Gastroesophageal sphincter (tissue), 4 donors: ENCODE measurements around the gene DCAF5. TPM values are rescaled to one million over a fixed set of nuclear protein-coding genes. Genes with fewer than 3 reads are reported as not detected.

ENCODE experiments used
- ATAC-seq: fragments of 150-250 bp; one replicate; pipeline ENCODE4 v1.9.1; 2016; ENCODE audit warnings: mild to moderate bottlenecking, moderate library complexity
- H3K27ac ChIP-seq, 4 donors: fragments of 200-600 bp; sonication (generic) in 3 of 4; 1 replicate in 3 of 4; 2 replicates in 1 of 4; pipeline ENCODE4 v1.5.1; 2016 to 2019
- H3K27me3 ChIP-seq: fragments of 200-600 bp; sonication (generic); one replicate; pipeline ENCODE4 v1.5.1; 2019
- H3K36me3 ChIP-seq, 2 donors: fragments of 200-600 bp; sonication (generic); one replicate each; pipeline ENCODE4 v1.5.1; 2019; ENCODE audit warnings: control low read depth in 1 of 2
- H3K4me1 ChIP-seq, 3 donors: fragments of 200-600 bp; sonication (generic); 1 replicate in 2 of 3; 2 replicates in 1 of 3; pipeline ENCODE4 v1.5.1; 2016 to 2019; ENCODE audit warnings: control low read depth in 2 of 3
- H3K4me3 ChIP-seq, 2 donors: fragments of 200-600 bp; sonication (generic); one replicate each; pipeline ENCODE4 v1.5.1; 2019; ENCODE audit warnings: mild to moderate bottlenecking in 1 of 2, moderate library complexity in 1 of 2
- H3K9me3 ChIP-seq, 3 donors: fragments of 200-600 bp; sonication (generic); one replicate each; pipeline ENCODE4 v1.5.1; 2017 to 2019; ENCODE audit warnings: control low read depth in 2 of 3
- EP300 ChIP-seq: sonication (generic); formaldehyde crosslinking; IDR thresholded peaks from one replicate; pipeline ENCODE4 v1.6.1; 2017; ENCODE audit warnings: antibody characterized with exemption, mild to moderate bottlenecking
- POLR2A ChIP-seq, 2 donors: fragments of 450-650 bp; IDR thresholded peaks; one replicate each; pipeline ENCODE4 v1.6.1; 2017; ENCODE audit warnings: antibody characterized with exemption in 2 of 2, mild to moderate bottlenecking in 2 of 2, moderate library complexity in 1 of 2
- POLR2AphosphoS5 ChIP-seq: sonication (generic); formaldehyde crosslinking; IDR thresholded peaks from one replicate; pipeline ENCODE4 v1.6.1; 2017; ENCODE audit warnings: antibody characterized with exemption
- WGBS, 2 donors: methylation state at CpG; one replicate each; pipeline ENCODE4 v1.1.5; 2018; ENCODE audit warnings: low coverage in 1 of 2; 5-methylcytosine and 5-hydroxymethylcytosine counted together
- total RNA-seq, 4 donors: library from RNA; depleted of rRNA; stranded (reverse); fragments of >200 nt; gene quantifications; one replicate each; pipeline ENCODE4 v1.1.0, GENCODE V29; 2016
- TF ChIP-seq, protein P1 (sequence below), 4 experiments: fragments of 200-600 bp in 2 of 4; fragments of 450-650 bp in 2 of 4; sonication (generic) in 1 of 4; IDR thresholded peaks; one replicate each; pipeline ENCODE4 v1.5.1; 2017 to 2019; ENCODE audit warnings: antibody characterized with exemption in 4 of 4, mild to moderate bottlenecking in 2 of 4, moderate library complexity in 2 of 4

DCAF5 gene
- total RNA-seq, 4 donors from 2014 or later = 31.0 to 63.6 (median 36.9) TPM

DNA sequence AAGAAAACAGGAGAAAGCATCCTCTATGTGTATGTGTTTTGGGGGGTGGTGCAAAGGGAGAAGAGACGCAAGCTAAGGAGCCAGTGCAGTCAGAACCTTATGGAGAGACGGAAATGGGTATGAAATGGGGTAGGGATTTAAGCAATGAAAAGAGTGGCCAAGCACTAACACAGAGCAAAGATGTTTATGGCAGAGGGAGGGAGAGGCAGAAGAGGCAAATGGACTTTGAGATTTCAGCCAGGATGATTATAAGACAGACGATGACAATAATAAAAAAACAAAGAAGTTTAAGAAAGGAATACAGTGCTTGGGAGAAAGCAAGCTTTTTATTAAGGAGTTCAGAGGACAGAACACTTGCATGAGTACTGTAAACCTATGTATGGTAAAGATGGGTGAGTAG is 44.6 kb downstream of the DCAF5 start:
- Histone ChIP-seq H3K27me3 (no peaks in the 10 kb centered on the region), H3K9me3 (no peaks in the 10 kb centered on the region), H3K4me1 (peaks cover 0 to 26% (median 0%) of the 10 kb centered on the region in 3 donors), H3K36me3 (peaks cover 0 to 60% of the 10 kb centered on the region in 2 donors), H3K27ac (peak overlapping the region in 1 of 4 donors; percentile 22), H3K4me3 (no peak overlapping the region)
- WGBS, 2 donors = 38 to 74% methylated on average over 1 to 3 of the region's 3 CpGs
- no peak for ATAC-seq
- TF ChIP-seq, protein P1, sequence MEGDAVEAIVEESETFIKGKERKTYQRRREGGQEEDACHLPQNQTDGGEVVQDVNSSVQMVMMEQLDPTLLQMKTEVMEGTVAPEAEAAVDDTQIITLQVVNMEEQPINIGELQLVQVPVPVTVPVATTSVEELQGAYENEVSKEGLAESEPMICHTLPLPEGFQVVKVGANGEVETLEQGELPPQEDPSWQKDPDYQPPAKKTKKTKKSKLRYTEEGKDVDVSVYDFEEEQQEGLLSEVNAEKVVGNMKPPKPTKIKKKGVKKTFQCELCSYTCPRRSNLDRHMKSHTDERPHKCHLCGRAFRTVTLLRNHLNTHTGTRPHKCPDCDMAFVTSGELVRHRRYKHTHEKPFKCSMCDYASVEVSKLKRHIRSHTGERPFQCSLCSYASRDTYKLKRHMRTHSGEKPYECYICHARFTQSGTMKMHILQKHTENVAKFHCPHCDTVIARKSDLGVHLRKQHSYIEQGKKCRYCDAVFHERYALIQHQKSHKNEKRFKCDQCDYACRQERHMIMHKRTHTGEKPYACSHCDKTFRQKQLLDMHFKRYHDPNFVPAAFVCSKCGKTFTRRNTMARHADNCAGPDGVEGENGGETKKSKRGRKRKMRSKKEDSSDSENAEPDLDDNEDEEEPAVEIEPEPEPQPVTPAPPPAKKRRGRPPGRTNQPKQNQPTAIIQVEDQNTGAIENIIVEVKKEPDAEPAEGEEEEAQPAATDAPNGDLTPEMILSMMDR (IDR thresholded peaks at IDR 0.05) = no peak
- TF ChIP-seq POLR2AphosphoS5 (no peak), EP300 (no peak)

DNA sequence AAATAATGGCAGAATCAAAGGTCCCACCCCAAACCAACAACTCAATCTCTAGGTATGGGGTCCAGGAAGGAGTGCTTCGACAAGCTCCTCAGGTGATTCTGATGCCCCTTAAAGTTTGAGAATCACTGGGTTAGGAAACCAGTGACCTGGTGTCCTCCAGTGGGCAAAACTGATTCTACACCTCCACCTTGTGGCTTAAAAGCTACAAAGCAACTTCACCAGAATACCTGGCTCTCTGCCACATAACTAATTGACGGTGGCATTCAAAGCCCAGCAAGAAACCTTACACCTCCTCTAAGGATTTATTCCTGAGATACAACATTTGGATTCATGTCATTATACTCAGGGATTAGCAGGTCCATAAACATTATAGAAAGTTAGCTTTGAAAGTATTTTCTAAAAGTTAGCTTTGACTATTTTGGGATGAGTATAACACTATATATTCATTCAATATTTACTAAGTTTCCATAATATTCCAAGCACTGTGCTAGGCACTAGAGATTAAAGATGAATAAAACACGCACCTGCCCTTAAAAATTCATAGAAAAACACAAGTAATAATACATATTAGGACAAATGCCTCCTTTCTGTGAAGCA is 45.4 kb downstream of the DCAF5 start:
- 19 to 29% methylated on average over 3 of the region's 3 CpGs for WGBS, 2 donors
- no peaks in the 10 kb centered on the region for H3K9me3 ChIP-seq
- peaks cover 0 to 61% of the 10 kb centered on the region in 2 donors for H3K36me3 ChIP-seq
- H3K27me3 ChIP-seq = no peaks in the 10 kb centered on the region
- H3K27ac ChIP-seq = peak overlapping the region in 2 of 4 donors; percentile 22 to 59
- peaks cover 0 to 26% (median 0%) of the 10 kb centered on the region in 3 donors for H3K4me1 ChIP-seq
- TF ChIP-seq POLR2AphosphoS5 (peak; percentile 54), POLR2A (IDR thresholded peaks at IDR 0.05) (no peak), EP300 (no peak)
- TF ChIP-seq, protein P1 (IDR thresholded peaks at IDR 0.05) = peak; percentile 41 to 92 (median 82)
- peak; percentile 69 for ATAC-seq
- H3K4me3 ChIP-seq = no peak overlapping the region

DNA sequence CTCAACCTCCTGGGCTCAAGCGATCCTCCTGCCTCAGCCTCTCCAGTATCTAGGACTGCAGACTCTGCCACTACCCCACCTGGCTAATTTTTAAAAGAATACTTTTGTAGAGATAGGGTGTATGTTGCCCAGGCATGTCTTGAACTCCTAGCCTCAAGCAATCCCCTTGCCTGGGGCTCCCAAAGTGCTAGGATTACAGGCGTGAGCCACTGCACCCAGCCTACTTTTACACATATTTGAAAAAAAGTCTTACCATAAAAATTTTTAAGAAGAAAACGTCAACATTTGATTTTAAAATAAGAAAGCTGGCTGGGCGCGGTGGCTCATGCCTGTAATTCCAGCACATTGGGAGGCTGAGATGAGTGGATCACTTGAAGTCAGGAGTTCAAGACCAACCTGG is 46.5 kb downstream of the DCAF5 start:
- Histone ChIP-seq H3K4me3 (no peak overlapping the region), H3K9me3 (no peaks in the 10 kb centered on the region), H3K4me1 (peaks cover 0 to 20% (median 0%) of the 10 kb centered on the region in 3 donors), H3K27ac (no peak overlapping the region), H3K27me3 (no peaks in the 10 kb centered on the region), H3K36me3 (peaks cover 0 to 55% of the 10 kb centered on the region in 2 donors)
- WGBS, 2 donors = 83 to 86% methylated on average over 5 of the region's 5 CpGs
- no peak for ATAC-seq
- TF ChIP-seq POLR2AphosphoS5 (no peak), EP300 (no peak), POLR2A (IDR thresholded peaks at IDR 0.05) (no peak)
- TF ChIP-seq, protein P1 (IDR thresholded peaks at IDR 0.05) = no peak

DNA sequence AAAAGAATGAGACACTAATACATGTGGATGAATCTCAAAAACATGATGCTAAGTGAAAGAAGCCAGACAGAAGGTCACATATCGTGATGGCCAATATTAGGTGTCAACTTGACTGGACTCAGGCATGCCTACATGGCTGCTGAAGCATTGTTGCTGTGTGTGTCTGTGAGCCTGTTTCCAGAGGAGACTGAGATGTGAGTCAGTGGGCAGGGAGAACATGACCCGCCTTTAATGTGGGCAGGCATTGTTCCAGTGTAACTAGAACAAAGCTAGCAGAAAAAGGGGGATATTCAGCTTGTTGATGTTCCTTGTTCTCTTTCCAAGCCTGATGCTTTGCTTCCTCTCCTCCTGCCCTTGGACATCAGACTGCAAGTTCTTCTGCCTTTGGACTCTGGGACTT is 47.6 kb downstream of the DCAF5 start:
- Histone ChIP-seq H3K4me1 (peaks cover 0 to 21% (median 0%) of the 10 kb centered on the region in 3 donors), H3K9me3 (no peaks in the 10 kb centered on the region), H3K4me3 (no peak overlapping the region), H3K27me3 (no peaks in the 10 kb centered on the region), H3K27ac (no peak overlapping the region), H3K36me3 (peaks cover 0 to 49% of the 10 kb centered on the region in 2 donors)
- 70 to 73% methylated on average over 2 of the region's 2 CpGs for WGBS, 2 donors
- ATAC-seq = no peak
- no peak for TF ChIP-seq POLR2A (IDR thresholded peaks at IDR 0.05)
- TF ChIP-seq EP300 = no peak
- TF ChIP-seq, protein P1 (IDR thresholded peaks at IDR 0.05) = no peak
- no peak for TF ChIP-seq POLR2AphosphoS5

DNA sequence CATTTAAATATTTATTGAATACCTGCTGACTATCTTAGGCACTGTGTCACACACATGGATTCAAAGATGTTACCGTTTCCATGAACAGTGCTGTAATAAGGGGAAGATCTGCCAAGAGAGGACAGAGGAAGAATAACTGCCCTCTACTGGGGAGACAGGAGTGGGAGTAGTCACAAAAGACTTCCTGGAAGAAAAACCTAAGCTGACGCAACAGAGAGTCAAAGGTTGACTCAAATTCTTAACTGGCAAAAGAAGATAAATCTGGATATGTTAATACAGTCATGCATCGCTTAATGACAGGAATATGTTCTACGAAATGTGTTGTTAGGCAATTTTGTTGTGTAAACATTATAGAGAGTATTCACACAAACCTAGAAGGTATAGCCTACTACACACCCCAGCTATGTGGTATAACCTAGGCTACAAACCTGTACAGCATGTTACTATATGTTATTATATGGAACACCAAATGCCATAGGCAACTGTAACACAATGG is 51.5 kb downstream of the DCAF5 start:
- Histone ChIP-seq H3K4me1 (peaks cover 0 to 28% (median 5%) of the 10 kb centered on the region in 3 donors), H3K27ac (peak overlapping the region; percentile 55 to 67 (median 64)), H3K36me3 (peaks cover 0 to 30% of the 10 kb centered on the region in 2 donors), H3K9me3 (no peaks in the 10 kb centered on the region), H3K27me3 (no peaks in the 10 kb centered on the region), H3K4me3 (no peak overlapping the region)
- TF ChIP-seq POLR2A (IDR thresholded peaks at IDR 0.05) (no peak), POLR2AphosphoS5 (peak; percentile 86), EP300 (no peak)
- TF ChIP-seq, protein P1 (IDR thresholded peaks at IDR 0.05) = peak; percentile 48 to 80 (median 70)
- peak; percentile 95 for ATAC-seq
- WGBS, 2 donors = 31 to 64% methylated on average over 2 to 4 of the region's 4 CpGs
